WERI-Rb-1 (cell line): Measurements from ENCODE around the gene TTC5.

ENCODE experiments used
- DNase-seq: peaks from one replicate; pipeline ENCODE4 v3.0.0-alpha.2; 2020
- H3K27ac ChIP-seq: fragments of 250-450 bp; sonication (Bioruptor Pico); 2 replicates; pipeline ENCODE4 v1.5.1; 2020; ENCODE audit warnings: mild to moderate bottlenecking, moderate library complexity
- H3K27me3 ChIP-seq: fragments of 250-450 bp; sonication (Bioruptor Pico); 2 replicates; pipeline ENCODE4 v1.5.1; 2021; ENCODE audit warnings: mild to moderate bottlenecking, low read depth, moderate library complexity; ENCODE audit not compliant: insufficient read depth, severe bottlenecking
- H3K36me3 ChIP-seq: fragments of 250-450 bp; sonication (Bioruptor Pico); 2 replicates; pipeline ENCODE4 v1.5.1; 2020; ENCODE audit warnings: mild to moderate bottlenecking, moderate library complexity
- H3K4me3 ChIP-seq: 2 replicates; pipeline ENCODE4 v1.5.1; 2011; ENCODE audit warnings: low read depth, mild to moderate bottlenecking, control low read depth, low read length
- H3K9me3 ChIP-seq: fragments of 250-450 bp; sonication (Bioruptor Pico); 2 replicates; pipeline ENCODE4 v1.5.1; 2021; ENCODE audit warnings: mild to moderate bottlenecking, moderate library complexity; ENCODE audit not compliant: severe bottlenecking
- TF ChIP-seq, protein P1 (sequence below): IDR thresholded peaks from 2 replicates; pipeline ENCODE4 v1.5.1; 2011; ENCODE audit warnings: low read depth, mild to moderate bottlenecking, control low read depth, inconsistent platforms, low read length

Gene TTC5

DNA sequence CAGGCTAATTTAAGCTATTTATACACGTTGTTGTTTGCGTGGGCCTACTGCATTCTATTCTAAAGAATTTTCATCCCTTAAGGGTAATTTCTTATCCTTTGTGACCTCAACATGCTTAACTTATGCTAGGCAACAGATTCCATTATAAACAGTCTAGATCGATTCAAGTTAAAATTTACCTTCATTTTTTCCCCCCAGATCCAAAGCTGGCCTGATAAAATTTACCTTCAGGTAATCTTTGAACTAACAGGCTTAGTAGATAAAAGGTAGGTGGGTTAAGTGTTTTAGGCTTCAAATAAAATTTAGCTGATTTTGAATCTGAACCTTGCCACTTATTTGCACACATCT lies 27.7 kb upstream of the TTC5 start:
- TF ChIP-seq, protein P1, sequence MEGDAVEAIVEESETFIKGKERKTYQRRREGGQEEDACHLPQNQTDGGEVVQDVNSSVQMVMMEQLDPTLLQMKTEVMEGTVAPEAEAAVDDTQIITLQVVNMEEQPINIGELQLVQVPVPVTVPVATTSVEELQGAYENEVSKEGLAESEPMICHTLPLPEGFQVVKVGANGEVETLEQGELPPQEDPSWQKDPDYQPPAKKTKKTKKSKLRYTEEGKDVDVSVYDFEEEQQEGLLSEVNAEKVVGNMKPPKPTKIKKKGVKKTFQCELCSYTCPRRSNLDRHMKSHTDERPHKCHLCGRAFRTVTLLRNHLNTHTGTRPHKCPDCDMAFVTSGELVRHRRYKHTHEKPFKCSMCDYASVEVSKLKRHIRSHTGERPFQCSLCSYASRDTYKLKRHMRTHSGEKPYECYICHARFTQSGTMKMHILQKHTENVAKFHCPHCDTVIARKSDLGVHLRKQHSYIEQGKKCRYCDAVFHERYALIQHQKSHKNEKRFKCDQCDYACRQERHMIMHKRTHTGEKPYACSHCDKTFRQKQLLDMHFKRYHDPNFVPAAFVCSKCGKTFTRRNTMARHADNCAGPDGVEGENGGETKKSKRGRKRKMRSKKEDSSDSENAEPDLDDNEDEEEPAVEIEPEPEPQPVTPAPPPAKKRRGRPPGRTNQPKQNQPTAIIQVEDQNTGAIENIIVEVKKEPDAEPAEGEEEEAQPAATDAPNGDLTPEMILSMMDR = no peak
- no peak overlapping the region for H3K27ac ChIP-seq
- H3K27me3 ChIP-seq = no peaks in the 10 kb centered on the region
- H3K36me3 ChIP-seq = peaks cover 5% of the 10 kb centered on the region
- H3K9me3 ChIP-seq = no peaks in the 10 kb centered on the region
- peak overlapping the region; percentile 71 for H3K4me3 ChIP-seq
- DNase-seq = no peak

DNA sequence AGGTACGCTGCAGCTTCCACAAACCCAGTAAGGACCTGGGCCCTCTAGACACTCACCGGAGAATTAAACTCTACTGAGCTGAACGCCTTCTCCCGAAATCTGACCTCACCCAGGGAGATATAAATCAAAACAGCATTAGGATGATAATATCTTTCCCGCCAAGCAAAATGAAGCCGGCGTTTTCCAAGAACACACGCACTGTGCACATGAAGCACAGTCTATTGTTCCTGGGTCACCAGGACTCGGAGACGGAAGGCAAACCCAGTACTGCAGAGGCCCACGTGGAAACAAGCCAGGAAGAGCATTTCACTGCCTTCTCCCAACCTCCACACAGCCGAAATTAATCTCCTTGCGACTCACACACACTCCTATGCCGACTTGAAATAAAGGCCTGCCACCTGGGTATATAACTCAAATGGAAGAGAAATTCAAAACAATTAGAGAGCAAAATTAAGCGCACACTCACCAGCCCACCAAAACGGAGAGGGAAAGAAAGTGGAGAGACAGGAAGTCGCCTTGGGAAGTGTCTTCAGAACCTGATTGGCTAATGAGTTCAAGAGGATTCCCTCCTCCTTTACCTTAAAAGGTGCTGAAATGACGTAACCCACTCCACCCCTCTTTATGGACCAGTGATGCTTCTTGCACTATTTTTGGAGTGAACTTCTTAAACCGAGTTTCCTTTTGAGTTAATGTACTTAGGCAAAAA lies 27.2 kb upstream of the TTC5 start, which contains the start of gene CCNB1IP1:
CCNB1IP1 (minus strand) TSS at position 492 of the 706 bp plus-strand sequence. CDS start 16,756 bp downstream, outside the sequence.
- Histone ChIP-seq H3K27me3 (no peaks in the 10 kb centered on the region), H3K4me3 (peak within 1 kb of the TSS; percentile 71), H3K9me3 (no peaks in the 10 kb centered on the region), H3K27ac (peak within 1 kb of the TSS; percentile 81), H3K36me3 (peaks cover 5% of the 10 kb centered on the region)
- TF ChIP-seq, protein P1 = no peak
- DNase-seq = peak; percentile 51

DNA sequence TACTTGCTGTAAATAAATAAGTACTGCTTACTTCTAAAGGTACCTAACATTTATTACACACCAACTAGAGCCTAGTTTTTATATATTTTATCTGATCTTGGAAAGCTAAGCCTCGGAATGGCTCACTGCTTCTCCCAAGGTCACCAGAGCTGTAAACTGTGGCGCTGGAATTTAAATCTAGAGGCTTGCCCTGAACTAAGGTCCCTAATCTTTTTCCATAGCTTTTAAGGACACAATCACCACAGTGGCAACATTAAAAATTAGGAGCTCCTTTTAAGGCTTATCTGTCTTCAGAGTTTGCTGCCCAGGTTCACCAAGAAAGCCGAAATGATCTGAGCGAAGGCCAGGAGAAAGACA lies 26.7 kb upstream of the TTC5 start:
- no peaks in the 10 kb centered on the region for H3K27me3 ChIP-seq
- DNase-seq = no peak
- peaks cover 9% of the 10 kb centered on the region for H3K36me3 ChIP-seq
- TF ChIP-seq, protein P1 = no peak
- no peaks in the 10 kb centered on the region for H3K9me3 ChIP-seq
- H3K4me3 ChIP-seq = peak overlapping the region; percentile 71
- peak overlapping the region; percentile 81 for H3K27ac ChIP-seq

DNA sequence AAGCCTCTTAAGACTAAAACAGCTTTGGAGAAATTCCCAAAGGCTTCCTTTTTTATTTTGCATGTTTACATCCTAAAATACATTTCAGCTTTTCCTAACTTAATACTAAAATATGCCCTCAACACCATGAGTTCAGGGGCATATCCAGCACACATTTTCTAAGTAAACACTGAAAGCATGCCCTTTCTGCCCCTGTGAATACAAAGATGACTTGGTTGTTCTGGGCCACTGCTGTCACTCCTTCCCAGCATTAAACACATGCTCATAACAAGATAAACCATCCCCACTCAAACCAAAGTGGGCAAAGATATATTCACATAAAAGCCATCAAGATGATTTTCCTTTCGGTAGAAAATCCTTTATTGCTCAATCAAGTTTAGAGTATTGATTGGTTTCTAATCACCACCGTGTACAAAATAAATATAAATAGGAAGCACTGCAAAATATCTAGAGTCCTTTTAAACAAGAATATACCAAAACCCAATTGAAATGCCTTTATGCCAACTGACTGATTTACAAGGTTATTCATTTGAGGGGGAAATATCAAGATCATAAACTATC lies 25.4 kb upstream of the TTC5 start:
- TF ChIP-seq, protein P1 = no peak
- H3K27me3 ChIP-seq = no peaks in the 10 kb centered on the region
- H3K36me3 ChIP-seq = peaks cover 16% of the 10 kb centered on the region
- DNase-seq = no peak
- H3K9me3 ChIP-seq = no peaks in the 10 kb centered on the region
- no peak overlapping the region for H3K4me3 ChIP-seq
- no peak overlapping the region for H3K27ac ChIP-seq

DNA sequence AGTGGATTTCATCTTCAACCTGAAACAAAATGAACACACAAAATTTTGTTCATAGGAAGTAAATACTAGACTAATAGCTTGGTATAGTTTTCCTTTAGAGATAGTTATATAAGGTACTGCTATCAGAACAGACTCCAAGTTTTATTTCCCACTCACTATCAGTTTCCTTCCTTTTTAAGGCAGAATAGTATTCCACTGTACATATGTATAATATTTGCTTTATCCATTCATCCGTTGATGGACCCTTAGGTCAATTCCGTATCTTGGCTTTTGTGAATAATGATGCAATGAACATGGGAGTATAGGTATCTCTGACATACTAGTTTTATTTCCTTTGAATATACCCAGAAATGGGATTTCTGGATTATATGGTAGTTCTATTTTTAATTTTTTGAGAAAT lies 23.6 kb upstream of the TTC5 start:
- TF ChIP-seq, protein P1 = no peak
- Histone ChIP-seq H3K4me3 (no peak overlapping the region), H3K36me3 (peaks cover 32% of the 10 kb centered on the region), H3K27ac (no peak overlapping the region), H3K9me3 (no peaks in the 10 kb centered on the region), H3K27me3 (no peaks in the 10 kb centered on the region)
- DNase-seq = no peak
